Thyroid gland (tissue), 4 donors: ENCODE data around the gene GARIN5A.
"Not testable (repeated sequence)": the region's sequence is repeated elsewhere in the genome, so short reads cannot be mapped to it uniquely, and the experiment has no call there.

ENCODE experiments used
- POLR2A ChIP-seq, 2 donors: fragments of 450-650 bp; IDR thresholded peaks; one replicate each; pipeline ENCODE4 v1.6.1; 2017; ENCODE audit warnings: antibody characterized with exemption in 2 of 2, mild to moderate bottlenecking in 2 of 2, moderate library complexity in 1 of 2
- TF ChIP-seq, protein P1 (sequence below), 6 experiments: fragments of 200-600 bp in 3 of 6; fragments of 450-650 bp in 3 of 6; sonication (generic) in 3 of 6; IDR thresholded peaks; one replicate each; pipeline ENCODE4 v1.5.1; 2016 to 2019; ENCODE audit warnings: antibody characterized with exemption in 6 of 6, mild to moderate bottlenecking in 2 of 6, inconsistent platforms in 1 of 6, moderate library complexity in 1 of 6

DNA sequence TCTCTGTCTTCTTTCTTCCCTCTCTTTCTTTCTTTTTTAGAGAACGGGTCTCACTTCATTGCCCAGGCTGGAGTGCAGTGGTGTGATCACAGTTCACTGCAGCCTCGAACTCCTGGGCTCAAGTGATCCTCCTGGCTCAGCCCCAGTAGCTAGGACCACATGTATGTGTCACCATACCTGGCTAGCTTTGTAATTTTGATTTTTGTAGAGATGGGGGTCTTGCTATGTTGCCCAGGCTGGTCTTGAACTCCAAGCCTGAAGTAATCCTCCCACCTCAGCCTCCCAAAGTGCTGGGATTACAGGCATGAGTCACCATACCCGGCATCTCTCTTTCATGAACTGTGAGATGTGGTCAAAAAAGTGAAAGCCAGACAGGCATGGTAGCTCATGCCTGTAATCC lies 3.3 kb downstream of the GARIN5A start:
- TF ChIP-seq, protein P1, sequence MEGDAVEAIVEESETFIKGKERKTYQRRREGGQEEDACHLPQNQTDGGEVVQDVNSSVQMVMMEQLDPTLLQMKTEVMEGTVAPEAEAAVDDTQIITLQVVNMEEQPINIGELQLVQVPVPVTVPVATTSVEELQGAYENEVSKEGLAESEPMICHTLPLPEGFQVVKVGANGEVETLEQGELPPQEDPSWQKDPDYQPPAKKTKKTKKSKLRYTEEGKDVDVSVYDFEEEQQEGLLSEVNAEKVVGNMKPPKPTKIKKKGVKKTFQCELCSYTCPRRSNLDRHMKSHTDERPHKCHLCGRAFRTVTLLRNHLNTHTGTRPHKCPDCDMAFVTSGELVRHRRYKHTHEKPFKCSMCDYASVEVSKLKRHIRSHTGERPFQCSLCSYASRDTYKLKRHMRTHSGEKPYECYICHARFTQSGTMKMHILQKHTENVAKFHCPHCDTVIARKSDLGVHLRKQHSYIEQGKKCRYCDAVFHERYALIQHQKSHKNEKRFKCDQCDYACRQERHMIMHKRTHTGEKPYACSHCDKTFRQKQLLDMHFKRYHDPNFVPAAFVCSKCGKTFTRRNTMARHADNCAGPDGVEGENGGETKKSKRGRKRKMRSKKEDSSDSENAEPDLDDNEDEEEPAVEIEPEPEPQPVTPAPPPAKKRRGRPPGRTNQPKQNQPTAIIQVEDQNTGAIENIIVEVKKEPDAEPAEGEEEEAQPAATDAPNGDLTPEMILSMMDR (IDR thresholded peaks at IDR 0.05), result not testable (repeated sequence)
- TF ChIP-seq POLR2A (IDR thresholded peaks at IDR 0.05), result not testable (repeated sequence)
